ENCODE results near the gene PXDN. TPM values are rescaled to one million over a fixed set of nuclear protein-coding genes. Genes with fewer than 3 reads are reported as not detected.

Gene PXDN
- total RNA-seq, 2 donors from 2014 or later: 9.5 to 20.0 TPM

GRCh38 chr2:1791006-1791605, 46.8 kb upstream of the PXDN start:
- H3K36me3 ChIP-seq: no peaks in the 10 kb centered on the region
- no peak for DNase-seq
- H3K4me1 ChIP-seq: no peaks in the 10 kb centered on the region
- intact Hi-C loops (cut with DNase I): no loop called here
- H3K27me3 ChIP-seq: no peaks in the 10 kb centered on the region
- H3K9ac ChIP-seq (ENCODE audit: low read depth in 2 of 2, low read length in 2 of 2): no peak overlapping the region
- no peak overlapping the region for H3K27ac ChIP-seq
- no peak overlapping the region for H3K4me3 ChIP-seq
- H3K9me3 ChIP-seq: no peaks in the 10 kb centered on the region
- no peak for TF ChIP-seq CTCF (IDR thresholded peaks at IDR 0.05)

GRCh38 chr2:1790473-1790872, 46.2 kb upstream of the PXDN start:
- Histone ChIP-seq H3K27ac (no peak overlapping the region), H3K27me3 (no peaks in the 10 kb centered on the region), H3K4me1 (no peaks in the 10 kb centered on the region), H3K4me3 (no peak overlapping the region), H3K9me3 (no peaks in the 10 kb centered on the region), H3K9ac (ENCODE audit: low read depth in 2 of 2, low read length in 2 of 2) (no peak overlapping the region), H3K36me3 (no peaks in the 10 kb centered on the region)
- TF ChIP-seq CTCF (IDR thresholded peaks at IDR 0.05): no peak
- intact Hi-C loops (cut with DNase I): no loop called here
- no peak for DNase-seq

GRCh38 chr2:1789610-1790009, 45.3 kb upstream of the PXDN start:
- Histone ChIP-seq H3K9me3 (no peaks in the 10 kb centered on the region), H3K36me3 (no peaks in the 10 kb centered on the region), H3K27ac (no peak overlapping the region), H3K9ac (ENCODE audit: low read depth in 2 of 2, low read length in 2 of 2) (no peak overlapping the region), H3K4me3 (no peak overlapping the region), H3K27me3 (no peaks in the 10 kb centered on the region), H3K4me1 (no peaks in the 10 kb centered on the region)
- DNase-seq: no peak
- intact Hi-C loops (cut with DNase I): no loop called here
- no peak for TF ChIP-seq CTCF (IDR thresholded peaks at IDR 0.05)

- no peak for TF ChIP-seq CTCF (IDR thresholded peaks at IDR 0.05)
- no peak for DNase-seq
- H3K36me3 ChIP-seq: no peaks in the 10 kb centered on the region
- no peaks in the 10 kb centered on the region for H3K27me3 ChIP-seq
- no peak overlapping the region for H3K27ac ChIP-seq
- H3K9ac ChIP-seq (ENCODE audit: low read depth in 2 of 2, low read length in 2 of 2): no peak overlapping the region
- no peak overlapping the region for H3K4me3 ChIP-seq
- H3K9me3 ChIP-seq: no peaks in the 10 kb centered on the region
- intact Hi-C loops (cut with DNase I): no loop called here
- H3K4me1 ChIP-seq: no peaks in the 10 kb centered on the region
These were observed 44.2 kb upstream of the PXDN start for GRCh38 chr2:1788478-1788959.

GRCh38 chr2:1787755-1788477, 43.6 kb upstream of the PXDN start:
- no peak overlapping the region for H3K9ac ChIP-seq (ENCODE audit: low read depth in 2 of 2, low read length in 2 of 2)
- intact Hi-C loops (cut with DNase I): no loop called here
- no peaks in the 10 kb centered on the region for H3K27me3 ChIP-seq
- no peak for DNase-seq
- no peaks in the 10 kb centered on the region for H3K36me3 ChIP-seq
- no peak for TF ChIP-seq CTCF (IDR thresholded peaks at IDR 0.05)
- no peak overlapping the region for H3K27ac ChIP-seq
- no peaks in the 10 kb centered on the region for H3K4me1 ChIP-seq
- no peaks in the 10 kb centered on the region for H3K9me3 ChIP-seq
- no peak overlapping the region for H3K4me3 ChIP-seq
